Prostate gland (tissue), 2 donors: ENCODE results near the gene HSF4.
"Not testable (repeated sequence)": the region's sequence is repeated elsewhere in the genome, so short reads cannot be mapped to it uniquely, and the experiment has no call there.

ENCODE experiments used
- POLR2A ChIP-seq: fragments of 450-650 bp; IDR thresholded peaks from one replicate; pipeline ENCODE4 v1.6.1; 2016; ENCODE audit warnings: antibody characterized with exemption, mild to moderate bottlenecking
- TF ChIP-seq, protein P1 (sequence below), 4 experiments: fragments of 200-600 bp in 2 of 4; fragments of 450-650 bp in 2 of 4; sonication (generic) in 2 of 4; IDR thresholded peaks; 1 replicate in 3 of 4; 2 replicates in 1 of 4; pipeline ENCODE4 v1.5.1; 2016 to 2019; ENCODE audit warnings: antibody characterized with exemption in 4 of 4, mild to moderate bottlenecking in 2 of 4, moderate library complexity in 2 of 4

DNA sequence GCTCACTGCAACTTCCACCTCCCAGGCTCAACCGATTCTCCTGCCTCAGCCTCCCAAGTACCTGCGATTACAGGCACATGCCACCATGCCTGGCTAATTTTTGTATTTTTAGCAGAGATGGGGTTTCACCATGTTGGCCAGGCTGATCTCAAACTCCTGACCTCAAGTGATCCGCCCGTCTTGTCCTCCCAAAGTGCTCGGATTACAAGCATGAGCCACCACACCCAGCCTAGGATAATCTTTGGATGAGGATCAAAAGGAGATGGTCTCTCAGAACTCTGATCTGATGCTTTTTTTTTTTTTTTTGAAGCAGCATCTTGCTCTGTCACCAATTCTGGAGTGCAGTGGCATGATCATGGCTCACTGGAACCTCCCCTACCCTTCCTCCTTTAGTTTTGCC, 41.7 kb upstream of the HSF4 start:
- TF ChIP-seq, protein P1, sequence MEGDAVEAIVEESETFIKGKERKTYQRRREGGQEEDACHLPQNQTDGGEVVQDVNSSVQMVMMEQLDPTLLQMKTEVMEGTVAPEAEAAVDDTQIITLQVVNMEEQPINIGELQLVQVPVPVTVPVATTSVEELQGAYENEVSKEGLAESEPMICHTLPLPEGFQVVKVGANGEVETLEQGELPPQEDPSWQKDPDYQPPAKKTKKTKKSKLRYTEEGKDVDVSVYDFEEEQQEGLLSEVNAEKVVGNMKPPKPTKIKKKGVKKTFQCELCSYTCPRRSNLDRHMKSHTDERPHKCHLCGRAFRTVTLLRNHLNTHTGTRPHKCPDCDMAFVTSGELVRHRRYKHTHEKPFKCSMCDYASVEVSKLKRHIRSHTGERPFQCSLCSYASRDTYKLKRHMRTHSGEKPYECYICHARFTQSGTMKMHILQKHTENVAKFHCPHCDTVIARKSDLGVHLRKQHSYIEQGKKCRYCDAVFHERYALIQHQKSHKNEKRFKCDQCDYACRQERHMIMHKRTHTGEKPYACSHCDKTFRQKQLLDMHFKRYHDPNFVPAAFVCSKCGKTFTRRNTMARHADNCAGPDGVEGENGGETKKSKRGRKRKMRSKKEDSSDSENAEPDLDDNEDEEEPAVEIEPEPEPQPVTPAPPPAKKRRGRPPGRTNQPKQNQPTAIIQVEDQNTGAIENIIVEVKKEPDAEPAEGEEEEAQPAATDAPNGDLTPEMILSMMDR (IDR thresholded peaks at IDR 0.05), result not testable (repeated sequence)
- not testable (repeated sequence) for TF ChIP-seq POLR2A
